K562 (cell line): ENCODE results near the gene SLC7A11. TPM values are rescaled to one million over a fixed set of nuclear protein-coding genes. Genes with fewer than 3 reads are reported as not detected.

Experiments
- ATAC-seq: fragments of 200-7000 bp; cut with Tn5 transposase; 3 replicates; pipeline ENCODE4 v1.9.1; 2020; ENCODE audit warnings: moderate library complexity
- BruUV-seq: library from RNA; stranded (reverse); fragments of 400-500 nt; replicated peaks from 2 replicates; lab custom pipeline; 2021; lab: Mats Ljungman, UMichigan
- CTCF ChIA-PET: fragments of 300-600 bp; formaldehyde crosslinking; extraction: SDS; loops from one replicate; lab custom pipeline; 2021; ENCODE audit warnings: low intra/inter-chr PET ratio; lab: Yijun Ruan, JAX
- POLR2A ChIA-PET: fragments of 300-600, 350-650 bp; sonication (Branson Sonifier 250); formaldehyde crosslinking; extraction: SDS; loops from one replicate; lab custom pipeline; 2021; ENCODE audit warnings: antibody characterized with exemption, inconsistent platforms; lab: Yijun Ruan, JAX
- DNase-seq, 4 experiments: peaks; one replicate each; pipeline versions ENCODE4 v3.0.0 to v3.0.0-alpha.2; 2011 to 2018; ENCODE audit warnings: low spot score in 3 of 4, mixed read lengths in 3 of 4; ENCODE audit errors: extremely low read depth in 1 of 4
- FAIRE-seq: peaks from 2 replicates; lab custom pipeline; 2011; peaks lifted over from hg19 to GRCh38; lab: Jason Lieb, UNC
- H2AFZ ChIP-seq: 2 replicates; pipeline ENCODE4 v1.6.0; 2011; ENCODE audit warnings: low read depth, low read length, control low read depth, inconsistent platforms
- H3K27ac ChIP-seq: fragments of 200-600 bp; 3 replicates; pipeline ENCODE4 v1.8.0; 2011; ENCODE audit warnings: low read depth, mild to moderate bottlenecking, control low read depth, inconsistent platforms, low read length, moderate library complexity, mixed read lengths; ENCODE audit errors: extremely low read depth
- H3K27me3 ChIP-seq, 2 experiments: fragments of 300-600 bp in 1 of 2; 2 replicates in 1 of 2; 3 replicates in 1 of 2; pipeline versions ENCODE4 v1.6.0 to v1.8.0; 2011; ENCODE audit warnings: inconsistent platforms in 2 of 2, low read length in 2 of 2, mild to moderate bottlenecking in 1 of 2, mixed read lengths in 1 of 2, moderate library complexity in 1 of 2; ENCODE audit not compliant: control insufficient read depth in 2 of 2, insufficient read depth in 2 of 2
- H3K36me3 ChIP-seq: fragments of 300-600 bp; 3 replicates; pipeline ENCODE4 v1.8.0; 2011; ENCODE audit warnings: mild to moderate bottlenecking, low read length, inconsistent platforms; ENCODE audit not compliant: control insufficient read depth, insufficient read depth
- H3K4me1 ChIP-seq, 2 experiments: fragments of 200-600 bp in 1 of 2; replicated peaks in 1 of 2; 2 replicates in 1 of 2; 3 replicates in 1 of 2; pipeline versions ENCODE4 v1.5.1 to v1.8.0; 2011; ENCODE audit warnings: inconsistent platforms in 2 of 2, low read length in 2 of 2, mild to moderate bottlenecking in 1 of 2, mixed read lengths in 1 of 2, moderate library complexity in 1 of 2; ENCODE audit not compliant: control insufficient read depth in 2 of 2, insufficient read depth in 2 of 2
- H3K4me2 ChIP-seq: 2 replicates; pipeline ENCODE4 v1.6.1; 2011; ENCODE audit warnings: low read length, control low read depth, inconsistent platforms, mixed read lengths; ENCODE audit not compliant: insufficient read depth
- H3K4me3 ChIP-seq: fragments of 200-600 bp; sonication (generic), shearing (Covaris generic); 2 replicates; pipeline ENCODE4 v1.5.1; 2016; ENCODE audit warnings: control low read depth, inconsistent platforms
- H3K79me2 ChIP-seq: fragments of 200-600 bp; 3 replicates; pipeline ENCODE4 v1.8.0; 2011; ENCODE audit warnings: low read length, inconsistent platforms; ENCODE audit not compliant: control insufficient read depth, insufficient read depth
- H3K9ac ChIP-seq, 2 experiments: 2 replicates each; pipeline versions ENCODE4 v1.6.0 to v1.6.1; 2011; ENCODE audit warnings: low read depth in 2 of 2, low read length in 2 of 2, control low read depth in 1 of 2, inconsistent platforms in 1 of 2, mild to moderate bottlenecking in 1 of 2, mixed read lengths in 1 of 2; ENCODE audit not compliant: insufficient read depth in 1 of 2
- H3K9me1 ChIP-seq: one replicate; pipeline ENCODE4 v1.6.0; 2011; ENCODE audit warnings: inconsistent platforms, mild to moderate bottlenecking, low read length, moderate library complexity; ENCODE audit not compliant: control insufficient read depth, insufficient read depth
- H3K9me3 ChIP-seq: replicated peaks from 2 replicates; pipeline ENCODE4 v1.5.1; 2011; ENCODE audit warnings: low read depth, low read length, inconsistent platforms; ENCODE audit not compliant: control insufficient read depth, insufficient read depth
- H4K20me1 ChIP-seq: replicated peaks from 2 replicates; pipeline ENCODE4 v1.6.1; 2011; ENCODE audit warnings: low read length, inconsistent platforms, mixed read lengths; ENCODE audit not compliant: control insufficient read depth, insufficient read depth
- HDGF ChIP-seq: fragments of 450-650 bp; IDR thresholded peaks from 2 replicates; pipeline ENCODE4 v1.6.1; 2016
- LARP7 ChIP-seq: fragments of 450-650 bp; IDR thresholded peaks from 2 replicates; pipeline ENCODE4 v1.6.1; 2016
- SAP30 ChIP-seq: fragments of 200-600 bp; sonication (generic); IDR thresholded peaks from 2 replicates; pipeline ENCODE4 v1.6.1; 2012; ENCODE audit warnings: borderline replicate concordance, low read depth, mild to moderate bottlenecking, moderate library complexity, low read length, control low read depth, inconsistent platforms; ENCODE audit not compliant: insufficient read depth, poor library complexity, severe bottlenecking
- SNIP1 ChIP-seq: fragments of 450-650 bp; IDR thresholded peaks from 2 replicates; pipeline ENCODE4 v1.7.1; 2017; ENCODE audit warnings: low read depth, mild to moderate bottlenecking
- WGBS: fragments of 100-300 bp; shearing (Covaris generic); methylation state at CpG from one replicate; pipeline ENCODE4 v1.1.6; 2016; ENCODE audit warnings: low coverage, mixed read lengths; ENCODE audit not compliant: insufficient coverage; ENCODE audit errors: missing lambda C conversion rate; 5-methylcytosine and 5-hydroxymethylcytosine counted together
- in situ Hi-C: fragments of 300-500 bp; cut with MboI; formaldehyde crosslinking; loops from 4 replicates; pipeline ENCODE4 v1.15.0; 2018; ENCODE audit warnings: inconsistent platforms, mixed read lengths
- intact Hi-C: fragments of 100-400 bp; cut with micrococcal nuclease; formaldehyde crosslinking; loops from 2 replicates; pipeline ENCODE4 v1.14.2; 2022
- polyA plus RNA-seq, 8 experiments: library from polyadenylated mRNA; depleted of rRNA in 4 of 8; stranded (reverse) in 5 of 8; unstranded in 3 of 8; fragments of >200 nt; fragmentation: Nextera tagmentation in 2 of 8; fragmentation: Illumina TruSeq in 1 of 8; extraction: Ambion mirVana in 2 of 8; extraction: Trizol in 1 of 8; gene quantifications; 2 replicates each; pipeline versions ENCODE4 v1.2.1 to v1.2.3, GENCODE V29; 2011 to 2014; ENCODE audit warnings: inconsistent platforms in 1 of 8, missing spikeins in 1 of 8
- total RNA-seq, 7 experiments: library from RNA; depleted of rRNA in 6 of 7; stranded (reverse); fragments of >200 nt in 6 of 7; fragmentation: Illumina TruSeq in 2 of 7; extraction: Trizol in 2 of 7; gene quantifications; 2 replicates each; pipeline versions ENCODE4 v1.2.1 to v1.2.3, GENCODE V29; 2011 to 2021; ENCODE audit warnings: low replicate concordance in 1 of 7
- TF ChIP-seq, protein P1 (sequence below): fragments of 450-650 bp; IDR thresholded peaks from 2 replicates; pipeline ENCODE4 v1.6.1; 2018; ENCODE audit not compliant: partially characterized antibody
- TF ChIP-seq, protein P2 (sequence below), 2 experiments: IDR thresholded peaks; 2 replicates each; pipeline ENCODE4 v1.6.1; 2012; ENCODE audit warnings: improper control_type of control experiment in 2 of 2, low read depth in 2 of 2, low read length in 2 of 2, borderline replicate concordance in 1 of 2

SLC7A11 gene
- total and polyA plus RNA-seq, 9 of the 15 experiments (the other 6 are each of a cell fraction or from before 2014, with no cell fraction given), result 4.5 to 26.1 (median 13.5) TPM

DNA sequence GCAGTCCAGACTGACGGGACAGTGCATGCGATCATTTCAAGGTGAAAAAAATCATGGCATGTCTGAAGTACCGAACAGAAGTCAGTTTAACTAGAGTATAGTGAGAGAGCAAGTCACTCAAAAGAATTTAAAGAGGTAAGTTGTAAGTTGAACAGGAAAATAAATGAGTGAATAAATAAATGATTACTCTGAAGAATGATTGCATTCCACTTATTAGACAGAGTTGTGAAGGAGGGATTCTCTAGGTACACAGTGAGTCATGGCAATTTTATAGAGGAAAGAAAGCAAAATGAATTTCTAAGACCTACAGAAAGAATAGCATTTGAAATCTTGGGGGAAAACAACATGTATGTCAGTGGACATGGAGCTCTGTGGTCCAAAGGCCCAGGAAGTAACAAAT is 37.1 kb upstream of the SLC7A11 start:
- H3K27ac ChIP-seq, result no peak overlapping the region
- ChIA-PET POLR2A (no interaction called here), CTCF (no interaction called here)
- in situ Hi-C loops, result no loop called here
- H3K4me1 ChIP-seq, result no peaks in the 10 kb centered on the region
- no peak for DNase-seq
- no peaks in the 10 kb centered on the region for H4K20me1 ChIP-seq
- intact Hi-C loops, result no loop called here
- FAIRE-seq, result no peak
- H3K9me3 ChIP-seq, result no peaks in the 10 kb centered on the region
- 21% methylated on average over 3 of the region's 3 CpGs for WGBS
- no peak for ATAC-seq
- no peak overlapping the region for H3K9ac ChIP-seq
- H3K4me3 ChIP-seq, result no peak overlapping the region
- H3K4me2 ChIP-seq, result no peak overlapping the region
- no peaks in the 10 kb centered on the region for H3K79me2 ChIP-seq
- H3K36me3 ChIP-seq, result no peaks in the 10 kb centered on the region
- TF ChIP-seq, protein P1, sequence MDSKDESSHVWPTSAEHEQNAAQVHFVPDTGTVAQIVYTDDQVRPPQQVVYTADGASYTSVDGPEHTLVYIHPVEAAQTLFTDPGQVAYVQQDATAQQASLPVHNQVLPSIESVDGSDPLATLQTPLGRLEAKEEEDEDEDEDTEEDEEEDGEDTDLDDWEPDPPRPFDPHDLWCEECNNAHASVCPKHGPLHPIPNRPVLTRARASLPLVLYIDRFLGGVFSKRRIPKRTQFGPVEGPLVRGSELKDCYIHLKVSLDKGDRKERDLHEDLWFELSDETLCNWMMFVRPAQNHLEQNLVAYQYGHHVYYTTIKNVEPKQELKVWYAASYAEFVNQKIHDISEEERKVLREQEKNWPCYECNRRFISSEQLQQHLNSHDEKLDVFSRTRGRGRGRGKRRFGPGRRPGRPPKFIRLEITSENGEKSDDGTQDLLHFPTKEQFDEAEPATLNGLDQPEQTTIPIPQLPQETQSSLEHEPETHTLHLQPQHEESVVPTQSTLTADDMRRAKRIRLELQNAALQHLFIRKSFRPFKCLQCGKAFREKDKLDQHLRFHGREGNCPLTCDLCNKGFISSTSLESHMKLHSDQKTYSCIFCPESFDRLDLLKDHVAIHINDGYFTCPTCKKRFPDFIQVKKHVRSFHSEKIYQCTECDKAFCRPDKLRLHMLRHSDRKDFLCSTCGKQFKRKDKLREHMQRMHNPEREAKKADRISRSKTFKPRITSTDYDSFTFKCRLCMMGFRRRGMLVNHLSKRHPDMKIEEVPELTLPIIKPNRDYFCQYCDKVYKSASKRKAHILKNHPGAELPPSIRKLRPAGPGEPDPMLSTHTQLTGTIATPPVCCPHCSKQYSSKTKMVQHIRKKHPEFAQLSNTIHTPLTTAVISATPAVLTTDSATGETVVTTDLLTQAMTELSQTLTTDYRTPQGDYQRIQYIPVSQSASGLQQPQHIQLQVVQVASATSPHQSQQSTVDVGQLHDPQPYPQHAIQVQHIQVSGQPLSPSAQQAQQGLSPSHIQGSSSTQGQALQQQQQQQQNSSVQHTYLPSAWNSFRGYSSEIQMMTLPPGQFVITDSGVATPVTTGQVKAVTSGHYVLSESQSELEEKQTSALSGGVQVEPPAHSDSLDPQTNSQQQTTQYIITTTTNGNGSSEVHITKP, result no peak
- TF ChIP-seq, protein P2, sequence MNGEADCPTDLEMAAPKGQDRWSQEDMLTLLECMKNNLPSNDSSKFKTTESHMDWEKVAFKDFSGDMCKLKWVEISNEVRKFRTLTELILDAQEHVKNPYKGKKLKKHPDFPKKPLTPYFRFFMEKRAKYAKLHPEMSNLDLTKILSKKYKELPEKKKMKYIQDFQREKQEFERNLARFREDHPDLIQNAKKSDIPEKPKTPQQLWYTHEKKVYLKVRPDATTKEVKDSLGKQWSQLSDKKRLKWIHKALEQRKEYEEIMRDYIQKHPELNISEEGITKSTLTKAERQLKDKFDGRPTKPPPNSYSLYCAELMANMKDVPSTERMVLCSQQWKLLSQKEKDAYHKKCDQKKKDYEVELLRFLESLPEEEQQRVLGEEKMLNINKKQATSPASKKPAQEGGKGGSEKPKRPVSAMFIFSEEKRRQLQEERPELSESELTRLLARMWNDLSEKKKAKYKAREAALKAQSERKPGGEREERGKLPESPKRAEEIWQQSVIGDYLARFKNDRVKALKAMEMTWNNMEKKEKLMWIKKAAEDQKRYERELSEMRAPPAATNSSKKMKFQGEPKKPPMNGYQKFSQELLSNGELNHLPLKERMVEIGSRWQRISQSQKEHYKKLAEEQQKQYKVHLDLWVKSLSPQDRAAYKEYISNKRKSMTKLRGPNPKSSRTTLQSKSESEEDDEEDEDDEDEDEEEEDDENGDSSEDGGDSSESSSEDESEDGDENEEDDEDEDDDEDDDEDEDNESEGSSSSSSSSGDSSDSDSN (IDR thresholded peaks at IDR 0.05; ENCODE audit: borderline replicate concordance in 1 of 2, low read depth in 2 of 2, low read length in 2 of 2), result no peak
- TF ChIP-seq HDGF (no peak), SNIP1 (no peak), LARP7 (no peak), SAP30 (no peak)
- BruUV-seq, result no TSS peak
- H3K9me1 ChIP-seq, result no peaks in the 10 kb centered on the region
- no peaks in the 10 kb centered on the region for H3K27me3 ChIP-seq
- H2AFZ ChIP-seq, result no peak overlapping the region
